Left lobe of liver (tissue), 2 donors: ENCODE data around the gene CTNNBL1. TPM values are rescaled to one million over a fixed set of nuclear protein-coding genes. Genes with fewer than 3 reads are reported as not detected.

Experiments
- ATAC-seq: fragments of 200-7000 bp; cut with Tn5 transposase; one replicate; pipeline ENCODE4 v1.9.1; 2020; ENCODE audit warnings: mild to moderate bottlenecking, moderate library complexity
- DNase-seq: peaks from one replicate; pipeline ENCODE4 v3.0.0-alpha.2; 2020; ENCODE audit warnings: low spot score
- total RNA-seq: library from RNA; stranded (reverse); gene quantifications from one replicate; pipeline ENCODE4 v1.2.1, GENCODE V29; 2021
- donor health status: DM: no; HTN: no; CAD: no; lungs with moderate emphysema.
- donor health status: DM: no; HTN: yes; CAD: no.

The CTNNBL1 gene
- total RNA-seq, 1 donor from 2014 or later, result 41.4 TPM

DNA sequence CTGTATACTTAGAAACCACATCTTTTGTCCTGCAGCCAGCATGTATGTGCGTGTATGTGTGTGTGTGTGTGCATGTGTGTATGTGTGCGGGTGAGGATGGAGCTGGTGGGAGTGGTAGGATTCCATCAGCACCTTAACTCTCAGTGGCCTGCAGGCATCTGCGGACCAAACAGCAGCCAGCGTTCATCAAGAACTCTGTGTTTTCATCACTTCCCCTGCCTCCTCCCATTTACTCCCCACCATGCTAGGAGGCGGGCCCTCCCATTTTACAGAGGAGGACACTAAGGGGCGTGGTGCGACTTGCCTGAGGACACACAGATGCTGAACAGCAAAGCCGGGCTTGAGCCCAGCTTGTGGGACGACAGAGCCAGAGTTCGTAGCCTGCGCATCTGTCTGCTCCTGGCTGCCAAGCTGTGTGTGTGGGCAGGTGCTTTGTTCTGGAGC, 218.0 kb downstream of the CTNNBL1 start:
- DNase-seq (no peak), ATAC-seq (no peak)

DNA sequence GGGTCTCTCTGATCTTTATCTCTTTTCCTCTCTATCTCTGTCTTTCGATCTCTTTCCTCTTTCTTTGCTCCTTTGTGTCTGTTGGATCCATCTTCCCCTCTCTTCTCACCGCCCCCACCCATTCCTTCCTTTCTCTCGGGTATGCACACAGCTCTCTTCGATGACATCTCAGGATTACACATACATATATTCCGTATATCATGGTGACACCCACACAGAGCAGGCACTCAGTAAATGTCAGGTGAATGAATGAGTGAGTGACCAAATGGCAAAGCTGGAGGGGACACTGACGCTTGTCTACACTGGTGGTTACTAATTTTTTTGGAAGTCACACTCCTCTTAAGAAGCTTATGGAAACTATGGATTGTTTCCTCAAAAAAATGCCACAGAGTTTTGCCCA, 219.0 kb downstream of the CTNNBL1 start:
- DNase-seq, result no peak
- no peak for ATAC-seq

DNA sequence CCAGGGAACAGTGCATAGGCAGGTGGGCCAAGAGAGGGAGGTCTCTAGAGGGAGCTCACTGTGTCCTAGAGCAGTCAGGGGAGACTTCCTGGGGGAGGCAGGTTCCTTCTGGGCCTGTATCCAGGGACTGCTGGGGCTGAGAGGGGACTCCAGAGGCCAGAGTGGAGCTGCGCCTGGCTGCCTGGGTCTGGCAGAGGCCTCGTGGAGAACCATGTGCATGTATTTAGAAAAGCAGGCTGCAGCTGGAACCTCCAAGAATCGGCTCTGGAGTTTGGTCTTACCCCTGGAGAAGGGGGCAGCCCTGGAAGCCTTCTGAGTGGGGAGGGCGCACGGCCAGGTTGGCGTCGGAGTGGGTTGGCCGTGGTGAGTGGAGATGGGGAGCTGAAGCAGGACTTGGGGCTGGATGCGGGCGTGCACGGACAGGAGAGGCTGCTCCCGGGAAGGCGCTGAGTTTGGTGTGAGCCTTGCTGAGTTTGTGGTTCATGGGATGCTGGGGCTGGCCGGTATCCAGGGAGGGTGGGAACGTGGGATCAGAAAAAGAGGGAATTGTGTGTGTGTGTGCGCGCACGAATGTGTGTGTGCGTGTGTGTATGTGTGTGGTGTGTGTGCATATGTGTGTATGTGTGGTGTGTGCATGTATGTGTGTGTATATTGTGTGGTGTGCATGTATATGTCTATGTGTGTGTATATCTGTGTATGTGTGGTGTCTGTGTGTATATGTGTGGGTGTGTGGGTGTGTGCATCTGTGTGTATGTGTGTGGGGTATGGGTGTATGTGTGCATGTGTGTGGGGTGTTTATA, 219.9 kb downstream of the CTNNBL1 start:
- ATAC-seq (no peak), DNase-seq (no peak)

DNA sequence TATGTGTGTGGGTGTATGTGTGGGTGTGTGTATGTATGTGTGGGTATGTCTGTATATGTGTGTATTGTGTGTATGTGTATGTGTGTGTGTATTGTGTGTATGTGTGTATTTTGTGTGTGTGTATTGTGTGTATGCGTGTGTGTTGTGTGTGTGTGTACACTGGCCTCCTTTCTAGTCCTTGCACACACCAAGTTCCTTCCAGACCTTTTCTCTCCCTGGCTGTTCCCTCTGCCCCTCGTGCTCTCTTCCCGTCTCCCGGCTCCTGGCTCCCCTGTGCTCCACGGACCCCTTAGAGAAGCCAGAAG, 220.5 kb downstream of the CTNNBL1 start:
- ATAC-seq (no peak), DNase-seq (no peak)

DNA sequence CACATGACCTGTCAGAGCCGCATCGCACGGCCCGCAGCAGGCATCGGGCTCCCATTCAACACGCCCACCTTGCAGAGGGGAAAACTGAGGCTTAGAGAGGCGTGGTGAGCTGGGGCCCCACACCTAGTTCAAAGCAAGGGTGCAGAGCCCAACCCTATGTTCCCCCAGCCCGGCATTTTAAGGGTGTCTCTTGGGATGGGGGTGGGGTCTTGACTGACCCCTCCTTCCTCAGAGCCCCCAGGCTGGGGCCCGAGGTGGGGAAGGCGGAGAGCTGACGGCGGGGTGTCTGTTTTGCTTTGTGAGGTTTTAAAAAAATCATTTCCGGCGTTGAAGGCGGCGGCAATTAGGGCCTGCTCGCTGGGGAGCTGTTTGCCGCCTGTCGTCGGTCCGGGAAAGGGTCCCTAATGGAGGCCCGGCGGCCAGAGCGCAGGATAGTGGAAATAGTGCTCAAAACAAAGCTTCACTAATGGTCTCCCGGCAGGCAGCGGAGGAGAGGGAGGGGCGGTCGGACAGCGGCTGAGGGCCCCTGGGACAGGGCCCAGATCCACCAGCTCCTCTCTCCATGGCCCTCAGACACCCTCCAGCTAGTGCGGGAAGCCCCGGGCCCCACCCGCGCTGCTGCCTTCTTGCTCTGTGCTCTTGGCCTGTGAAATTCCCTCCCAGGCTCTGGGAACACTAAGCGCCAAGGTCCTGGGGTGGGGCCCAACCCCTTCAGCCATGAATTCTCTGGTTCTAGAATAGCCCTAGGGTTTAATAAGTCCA, 221.0 kb downstream of the CTNNBL1 start:
- DNase-seq (no peak), ATAC-seq (peak; percentile 17)

DNA sequence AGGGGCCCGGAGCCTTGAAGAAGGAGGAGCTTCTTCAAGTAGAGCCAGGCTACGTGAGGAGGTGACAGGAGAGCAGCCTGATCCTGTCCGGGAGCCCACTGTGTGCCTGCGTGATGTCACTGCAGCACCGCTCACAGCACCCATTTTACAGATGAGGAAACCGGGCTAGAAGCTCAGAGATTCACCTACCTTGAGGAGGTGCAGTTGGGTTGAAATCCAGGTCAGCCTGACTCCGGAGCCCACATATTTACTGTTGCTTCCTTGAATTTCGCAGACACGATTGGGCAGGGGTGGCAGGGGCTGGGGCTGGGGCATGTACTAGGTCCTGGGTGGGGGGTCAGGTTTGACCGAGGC, 221.6 kb downstream of the CTNNBL1 start:
- no peak for ATAC-seq
- no peak for DNase-seq

DNA sequence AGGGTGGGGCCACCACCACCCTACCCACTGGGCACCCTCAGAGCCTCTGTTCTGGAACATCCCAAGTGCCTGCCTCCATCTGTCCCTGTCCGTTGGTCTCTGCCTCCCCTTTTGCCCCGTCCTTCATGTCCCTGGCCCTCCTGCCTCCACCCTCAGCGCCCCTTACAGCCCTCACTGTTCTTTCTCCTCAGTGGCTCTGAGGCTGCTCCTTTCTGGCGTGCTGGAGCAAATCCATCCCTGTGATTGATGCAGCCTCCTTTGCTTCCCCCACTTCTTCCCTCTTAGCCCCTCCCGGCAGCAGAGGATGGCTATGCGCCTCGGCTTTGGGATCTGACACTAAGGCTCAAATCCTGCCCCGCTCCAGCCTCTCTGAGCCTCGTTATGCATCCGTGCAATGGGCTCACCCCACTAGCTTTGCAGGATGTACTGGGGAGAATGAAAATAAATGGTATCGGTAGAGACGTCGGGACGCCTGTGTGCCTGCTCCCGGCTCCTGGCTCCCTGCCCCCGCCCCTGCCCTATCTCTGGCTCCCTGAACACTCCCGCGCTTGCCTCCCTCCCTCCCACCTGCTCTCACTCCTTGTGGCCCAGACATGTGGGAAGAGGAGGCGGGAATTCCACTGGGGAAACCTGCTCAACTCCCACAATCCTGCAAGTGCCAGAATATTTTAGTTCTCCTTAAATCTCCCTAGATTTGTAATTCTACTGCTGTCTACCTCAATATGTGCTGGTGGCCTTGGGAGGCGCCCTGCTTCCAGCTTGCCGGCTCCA, 222.2 kb downstream of the CTNNBL1 start:
- ATAC-seq (peak; percentile 59), DNase-seq (no peak)

DNA sequence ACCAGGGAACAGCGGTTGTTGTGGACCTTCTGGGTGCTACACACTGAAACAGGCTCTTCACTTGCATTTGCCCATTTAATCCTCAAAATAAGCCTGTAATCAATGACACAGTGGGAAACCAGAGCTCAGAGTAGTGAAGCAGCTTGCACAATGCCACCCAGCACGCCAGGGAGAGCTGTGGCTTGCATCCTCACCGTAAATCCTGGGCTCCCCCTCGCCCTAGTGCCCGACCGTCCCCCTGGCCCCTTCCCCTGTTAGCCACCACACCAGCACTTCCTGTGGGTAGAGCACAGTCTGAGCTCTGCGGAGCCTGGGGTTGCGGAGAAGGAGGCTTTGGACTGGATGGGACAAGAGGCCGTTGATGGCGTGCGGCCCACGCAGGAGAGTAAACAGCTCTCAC, 223.6 kb downstream of the CTNNBL1 start:
- no peak for DNase-seq
- ATAC-seq, result no peak

DNA sequence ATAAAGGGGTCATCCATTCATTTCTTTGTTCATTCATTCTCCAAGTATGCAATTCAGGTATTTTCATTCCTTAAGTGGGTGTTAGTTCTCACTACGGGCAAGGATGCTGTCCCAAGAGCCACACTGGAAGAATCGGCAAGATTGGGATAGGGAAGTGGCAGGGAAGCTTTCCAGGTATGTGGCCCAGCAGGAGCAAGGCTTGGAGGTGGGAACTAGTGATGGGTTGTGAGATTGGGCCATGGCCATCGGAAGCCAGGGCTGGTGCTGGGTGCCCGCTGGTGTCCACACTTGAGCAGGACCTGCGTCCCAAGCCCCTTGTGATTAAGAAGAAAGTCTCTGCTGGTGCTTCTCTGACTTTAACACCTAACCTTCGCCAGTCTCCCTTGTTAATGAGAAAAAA, 224.2 kb downstream of the CTNNBL1 start:
- DNase-seq (no peak), ATAC-seq (no peak)

DNA sequence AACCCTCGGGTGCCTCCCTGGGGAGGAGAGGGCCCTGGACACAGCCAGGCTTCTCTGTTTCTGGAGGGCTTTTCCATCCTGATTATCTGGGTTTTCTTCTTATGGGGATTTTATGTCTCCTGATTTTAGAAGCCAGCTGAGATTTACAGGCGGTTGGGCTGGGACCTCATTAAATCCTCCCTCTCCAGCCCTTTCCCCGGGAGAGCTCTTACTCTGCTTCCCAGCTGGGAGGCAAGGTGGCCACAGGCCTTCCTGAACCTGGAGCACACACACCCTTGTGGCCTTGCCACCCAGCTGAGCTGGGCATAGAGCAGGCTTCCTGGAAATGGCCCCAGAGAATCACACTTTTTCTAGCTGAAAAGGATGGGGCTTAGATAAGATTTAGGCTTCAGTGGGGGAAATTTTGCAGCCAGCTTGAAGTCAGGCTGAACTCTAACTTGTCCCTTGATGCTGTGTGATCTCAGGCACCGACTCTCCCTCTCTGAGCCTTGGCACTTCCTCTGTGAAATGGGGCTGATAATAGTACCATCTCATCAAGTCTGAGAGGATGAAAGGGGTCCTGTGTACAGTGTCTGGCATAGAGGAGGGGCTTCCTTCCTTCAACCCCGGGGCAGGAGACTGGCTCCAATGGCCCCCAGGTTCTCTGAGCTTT, 225.7 kb downstream of the CTNNBL1 start:
- ATAC-seq (no peak), DNase-seq (no peak)

DNA sequence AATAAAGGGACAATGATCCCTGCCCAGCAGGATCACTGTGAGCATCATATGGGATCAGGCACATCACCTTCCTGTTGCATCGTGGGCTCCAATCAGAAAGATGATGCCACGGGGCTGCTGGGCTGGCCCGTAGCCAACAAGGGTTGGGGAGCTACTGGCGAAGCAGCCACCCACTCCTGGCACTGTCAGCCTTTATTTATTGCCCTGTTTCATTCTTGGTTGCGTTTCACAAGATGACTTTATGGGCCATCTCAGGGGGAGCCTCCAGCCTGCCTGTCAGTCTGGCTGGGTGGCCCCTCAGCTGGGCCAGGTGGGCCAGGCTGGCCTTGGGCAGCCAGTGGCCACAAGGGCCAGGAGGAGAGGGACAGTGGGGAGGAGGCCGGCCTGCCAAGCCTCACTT, 226.4 kb downstream of the CTNNBL1 start:
- ATAC-seq (no peak), DNase-seq (no peak)

DNA sequence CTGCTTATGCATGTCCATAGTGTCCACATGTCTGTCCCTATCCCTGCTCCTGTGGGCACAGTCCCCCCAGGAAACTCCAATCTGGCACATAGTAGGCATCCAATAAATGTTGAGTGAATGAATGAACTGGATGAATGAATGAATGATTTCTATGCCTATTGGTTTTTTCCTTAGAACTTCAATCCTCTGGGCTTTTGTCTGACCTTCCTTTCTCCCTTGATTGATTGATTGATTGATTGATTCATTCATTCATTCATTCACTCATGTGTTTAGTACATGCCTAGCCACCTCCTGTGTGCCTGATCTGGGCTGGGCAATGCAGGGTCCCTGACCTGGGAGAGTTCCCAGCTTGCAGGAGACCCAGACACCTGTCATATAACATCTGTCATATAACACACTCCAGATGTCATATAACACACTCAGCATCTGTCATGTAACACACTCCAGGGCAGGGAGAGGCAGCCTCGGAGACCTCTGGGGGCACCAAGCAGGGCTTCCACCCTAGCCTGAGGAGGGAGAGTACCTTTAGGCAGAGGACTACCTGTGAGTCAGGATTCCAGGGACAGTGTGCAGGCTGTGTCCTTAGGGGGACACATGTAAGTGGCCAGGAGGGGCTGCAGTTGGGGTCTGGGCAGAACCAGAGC, 227.0 kb downstream of the CTNNBL1 start:
- DNase-seq, result no peak
- no peak for ATAC-seq

DNA sequence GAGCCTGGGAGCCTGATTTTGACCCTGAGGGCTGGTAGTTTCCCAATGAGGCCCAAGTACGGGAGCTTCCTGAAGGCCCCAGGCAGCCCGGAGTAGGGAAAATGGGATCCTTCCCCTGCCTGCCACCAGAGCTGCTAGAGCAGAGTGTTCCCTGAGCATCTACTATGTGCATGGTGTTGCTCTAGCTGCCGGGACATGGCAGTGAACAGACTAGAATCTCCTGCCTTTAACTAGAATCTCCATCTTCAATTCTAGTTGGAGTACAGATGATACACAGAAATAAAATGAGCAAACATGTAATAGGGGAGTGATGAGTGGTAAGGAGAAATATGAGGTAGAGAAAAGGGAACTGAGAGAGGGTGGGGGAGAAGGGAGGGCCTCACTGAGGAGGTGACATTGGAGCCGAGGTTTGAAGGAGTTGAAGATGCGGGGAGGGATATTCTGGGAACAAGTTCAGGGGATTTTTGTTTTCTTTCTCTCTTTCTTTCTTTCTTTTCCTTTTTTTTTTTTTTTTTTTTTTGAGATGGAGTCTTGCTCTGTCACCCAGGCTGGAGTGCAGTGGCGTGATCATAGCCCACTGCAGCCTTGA, 227.6 kb downstream of the CTNNBL1 start:
- ATAC-seq (no peak), DNase-seq (no peak)

Other genes starting within 250 kb of the CTNNBL1 start
- 0.15 TPM for gene NNAT, start 172.8 kb upstream of the CTNNBL1 start, total RNA-seq
- 70.4 TPM for gene BLCAP, start 166.2 kb upstream of the CTNNBL1 start, total RNA-seq
- gene VSTM2L, start 209.1 kb downstream of the CTNNBL1 start, total RNA-seq, result 4.4 TPM